Ishikawa (cell line): Measurements from ENCODE around the gene CBFA2T2.

Experiments used
- CEBPB ChIP-seq: IDR thresholded peaks from 2 replicates; pipeline ENCODE4 v1.6.1; 2012
- CREB1 ChIP-seq: IDR thresholded peaks from 2 replicates; pipeline ENCODE4 v1.6.1; 2012; ENCODE audit warnings: low read depth
- EGR1 ChIP-seq: IDR thresholded peaks from 2 replicates; pipeline ENCODE4 v1.6.1; 2012
- EP300 ChIP-seq: IDR thresholded peaks from 2 replicates; pipeline ENCODE4 v1.6.1; 2012; ENCODE audit warnings: borderline replicate concordance
- FOXM1 ChIP-seq: IDR thresholded peaks from 2 replicates; pipeline ENCODE4 v1.6.1; 2012; ENCODE audit warnings: low read depth, borderline replicate concordance
- NFIC ChIP-seq: IDR thresholded peaks from 2 replicates; pipeline ENCODE4 v1.6.1; 2012
- RAD21 ChIP-seq: IDR thresholded peaks from 2 replicates; pipeline ENCODE4 v1.6.1; 2012; ENCODE audit warnings: low read depth
- TAF1 ChIP-seq: IDR thresholded peaks from 2 replicates; pipeline ENCODE4 v1.6.1; 2012; ENCODE audit warnings: low read depth, mild to moderate bottlenecking
- TCF12 ChIP-seq: IDR thresholded peaks from 2 replicates; pipeline ENCODE4 v1.6.1; 2012; ENCODE audit warnings: low read depth
- TEAD4 ChIP-seq: IDR thresholded peaks from 2 replicates; pipeline ENCODE4 v1.6.1; 2012
- YY1 ChIP-seq: IDR thresholded peaks from 2 replicates; pipeline ENCODE4 v1.6.1; 2012; ENCODE audit warnings: low read depth
- ZBTB7A ChIP-seq: IDR thresholded peaks from 2 replicates; pipeline ENCODE4 v1.6.1; 2012; ENCODE audit warnings: low read depth
- TF ChIP-seq, protein P1 (sequence below): IDR thresholded peaks from 2 replicates; pipeline ENCODE4 v1.6.1; 2012; ENCODE audit warnings: low read depth, mild to moderate bottlenecking
- TF ChIP-seq, protein P2 (sequence below): IDR thresholded peaks from 2 replicates; pipeline ENCODE4 v1.6.1; 2012
- TF ChIP-seq, protein P3 (sequence below): IDR thresholded peaks from 2 replicates; pipeline ENCODE4 v1.6.1; 2012

Gene CBFA2T2

DNA sequence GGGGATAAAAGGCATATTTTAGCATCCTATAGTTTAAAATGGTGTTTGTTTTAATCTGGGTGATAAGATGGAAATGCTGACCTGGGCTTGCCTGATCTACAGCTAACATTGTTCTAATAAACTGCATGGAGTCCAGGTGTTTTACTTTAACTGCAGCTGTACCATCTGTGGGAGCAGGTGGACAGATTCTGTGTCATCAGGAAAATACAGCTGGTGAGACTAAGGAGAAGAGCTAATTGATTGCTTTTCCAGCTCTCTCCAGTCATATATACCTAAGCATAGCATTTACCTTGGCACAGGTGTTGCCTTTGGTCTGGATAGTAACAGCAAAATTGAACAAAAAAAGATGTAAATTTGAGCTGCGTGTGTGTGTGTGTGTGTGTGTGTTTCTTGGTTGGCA is 31.6 kb downstream of the CBFA2T2 start:
- TF ChIP-seq CEBPB, result no peak
- TF ChIP-seq EGR1, result no peak
- no peak for TF ChIP-seq ZBTB7A
- TF ChIP-seq, protein P1, sequence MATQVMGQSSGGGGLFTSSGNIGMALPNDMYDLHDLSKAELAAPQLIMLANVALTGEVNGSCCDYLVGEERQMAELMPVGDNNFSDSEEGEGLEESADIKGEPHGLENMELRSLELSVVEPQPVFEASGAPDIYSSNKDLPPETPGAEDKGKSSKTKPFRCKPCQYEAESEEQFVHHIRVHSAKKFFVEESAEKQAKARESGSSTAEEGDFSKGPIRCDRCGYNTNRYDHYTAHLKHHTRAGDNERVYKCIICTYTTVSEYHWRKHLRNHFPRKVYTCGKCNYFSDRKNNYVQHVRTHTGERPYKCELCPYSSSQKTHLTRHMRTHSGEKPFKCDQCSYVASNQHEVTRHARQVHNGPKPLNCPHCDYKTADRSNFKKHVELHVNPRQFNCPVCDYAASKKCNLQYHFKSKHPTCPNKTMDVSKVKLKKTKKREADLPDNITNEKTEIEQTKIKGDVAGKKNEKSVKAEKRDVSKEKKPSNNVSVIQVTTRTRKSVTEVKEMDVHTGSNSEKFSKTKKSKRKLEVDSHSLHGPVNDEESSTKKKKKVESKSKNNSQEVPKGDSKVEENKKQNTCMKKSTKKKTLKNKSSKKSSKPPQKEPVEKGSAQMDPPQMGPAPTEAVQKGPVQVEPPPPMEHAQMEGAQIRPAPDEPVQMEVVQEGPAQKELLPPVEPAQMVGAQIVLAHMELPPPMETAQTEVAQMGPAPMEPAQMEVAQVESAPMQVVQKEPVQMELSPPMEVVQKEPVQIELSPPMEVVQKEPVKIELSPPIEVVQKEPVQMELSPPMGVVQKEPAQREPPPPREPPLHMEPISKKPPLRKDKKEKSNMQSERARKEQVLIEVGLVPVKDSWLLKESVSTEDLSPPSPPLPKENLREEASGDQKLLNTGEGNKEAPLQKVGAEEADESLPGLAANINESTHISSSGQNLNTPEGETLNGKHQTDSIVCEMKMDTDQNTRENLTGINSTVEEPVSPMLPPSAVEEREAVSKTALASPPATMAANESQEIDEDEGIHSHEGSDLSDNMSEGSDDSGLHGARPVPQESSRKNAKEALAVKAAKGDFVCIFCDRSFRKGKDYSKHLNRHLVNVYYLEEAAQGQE, result no peak

DNA sequence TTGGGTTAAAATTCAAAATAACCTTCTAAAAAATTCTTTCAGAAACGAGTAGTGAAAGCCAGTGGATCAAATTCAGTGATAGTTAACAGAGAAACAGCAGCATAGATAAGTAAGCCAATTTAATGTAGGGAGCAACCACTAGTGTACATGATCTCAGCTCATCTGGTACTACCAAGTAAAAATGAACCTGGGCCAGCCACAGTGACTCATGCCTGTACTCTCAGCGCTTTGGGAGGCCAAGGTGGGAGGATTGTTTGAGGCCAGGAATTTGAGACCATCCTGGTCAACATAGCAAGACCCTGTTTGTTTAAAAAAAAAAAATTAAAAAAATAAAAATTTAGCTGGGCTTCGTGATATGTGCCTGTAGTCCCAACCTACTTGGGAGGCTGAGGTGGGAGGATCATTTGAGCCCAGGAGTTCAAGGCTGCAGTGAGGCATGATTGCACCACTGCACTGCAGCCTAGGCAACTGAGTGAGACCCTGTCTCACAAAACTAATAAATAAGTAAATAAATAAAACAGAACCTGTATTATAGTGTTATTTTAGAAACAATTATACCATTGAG is 32.4 kb downstream of the CBFA2T2 start:
- TF ChIP-seq, protein P2, sequence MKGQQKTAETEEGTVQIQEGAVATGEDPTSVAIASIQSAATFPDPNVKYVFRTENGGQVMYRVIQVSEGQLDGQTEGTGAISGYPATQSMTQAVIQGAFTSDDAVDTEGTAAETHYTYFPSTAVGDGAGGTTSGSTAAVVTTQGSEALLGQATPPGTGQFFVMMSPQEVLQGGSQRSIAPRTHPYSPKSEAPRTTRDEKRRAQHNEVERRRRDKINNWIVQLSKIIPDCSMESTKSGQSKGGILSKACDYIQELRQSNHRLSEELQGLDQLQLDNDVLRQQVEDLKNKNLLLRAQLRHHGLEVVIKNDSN, result no peak
- no peak for TF ChIP-seq YY1

DNA sequence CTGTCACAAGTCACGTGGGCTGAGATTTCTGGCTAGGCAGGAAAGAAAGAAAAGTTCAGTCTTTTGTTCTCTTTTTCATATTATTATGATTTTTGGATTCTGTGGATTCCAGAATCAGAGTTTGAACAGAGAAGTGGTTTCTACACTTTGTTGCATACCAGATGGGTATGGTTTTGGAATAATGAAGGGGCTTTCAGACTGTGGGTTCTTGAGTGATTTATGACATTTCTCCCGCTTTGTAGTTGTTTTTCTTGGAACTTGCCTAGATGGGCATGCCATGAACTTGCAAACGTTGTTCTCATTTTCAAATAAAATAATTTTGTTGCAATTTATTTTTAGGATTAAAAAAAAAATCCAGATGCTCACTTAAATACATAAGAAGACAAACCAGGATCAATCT is 34.4 kb downstream of the CBFA2T2 start:
- TF ChIP-seq, protein P2, result no peak
- TF ChIP-seq CREB1, result no peak
- TF ChIP-seq, protein P3, sequence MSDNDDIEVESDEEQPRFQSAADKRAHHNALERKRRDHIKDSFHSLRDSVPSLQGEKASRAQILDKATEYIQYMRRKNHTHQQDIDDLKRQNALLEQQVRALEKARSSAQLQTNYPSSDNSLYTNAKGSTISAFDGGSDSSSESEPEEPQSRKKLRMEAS, result no peak
- no peak for TF ChIP-seq RAD21
- TF ChIP-seq TEAD4, result no peak
- TF ChIP-seq TAF1, result no peak
- TF ChIP-seq, protein P1, result no peak
- no peak for TF ChIP-seq TCF12
- no peak for TF ChIP-seq NFIC
- TF ChIP-seq YY1, result no peak
- TF ChIP-seq FOXM1, result no peak
- TF ChIP-seq EP300, result no peak
- TF ChIP-seq CEBPB, result no peak
- TF ChIP-seq ZBTB7A, result no peak
- no peak for TF ChIP-seq EGR1

DNA sequence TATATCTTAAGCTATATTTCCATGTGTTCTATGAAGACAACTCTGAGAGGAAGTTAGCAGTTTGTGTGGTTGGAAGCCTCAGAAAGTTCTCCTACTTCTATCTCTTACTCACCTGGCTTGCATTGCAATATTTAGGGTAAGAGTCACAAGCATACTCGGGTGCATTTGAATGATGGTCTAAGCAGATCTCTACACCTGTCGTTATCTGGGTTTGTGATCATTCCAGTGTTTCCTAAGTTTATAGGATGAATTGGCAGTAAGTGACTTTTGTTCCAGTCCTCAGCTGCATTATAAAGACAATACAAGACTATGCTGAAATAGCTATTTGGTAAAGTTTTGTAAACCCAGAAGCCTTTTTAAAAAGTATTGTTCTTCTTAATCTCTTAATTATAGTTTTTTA is 36.9 kb downstream of the CBFA2T2 start:
- no peak for TF ChIP-seq CEBPB
- TF ChIP-seq CREB1, result no peak
- TF ChIP-seq TEAD4, result no peak
- TF ChIP-seq, protein P3, result no peak
- TF ChIP-seq, protein P2, result no peak
- TF ChIP-seq TAF1, result no peak
- TF ChIP-seq YY1, result no peak
- TF ChIP-seq FOXM1, result no peak

DNA sequence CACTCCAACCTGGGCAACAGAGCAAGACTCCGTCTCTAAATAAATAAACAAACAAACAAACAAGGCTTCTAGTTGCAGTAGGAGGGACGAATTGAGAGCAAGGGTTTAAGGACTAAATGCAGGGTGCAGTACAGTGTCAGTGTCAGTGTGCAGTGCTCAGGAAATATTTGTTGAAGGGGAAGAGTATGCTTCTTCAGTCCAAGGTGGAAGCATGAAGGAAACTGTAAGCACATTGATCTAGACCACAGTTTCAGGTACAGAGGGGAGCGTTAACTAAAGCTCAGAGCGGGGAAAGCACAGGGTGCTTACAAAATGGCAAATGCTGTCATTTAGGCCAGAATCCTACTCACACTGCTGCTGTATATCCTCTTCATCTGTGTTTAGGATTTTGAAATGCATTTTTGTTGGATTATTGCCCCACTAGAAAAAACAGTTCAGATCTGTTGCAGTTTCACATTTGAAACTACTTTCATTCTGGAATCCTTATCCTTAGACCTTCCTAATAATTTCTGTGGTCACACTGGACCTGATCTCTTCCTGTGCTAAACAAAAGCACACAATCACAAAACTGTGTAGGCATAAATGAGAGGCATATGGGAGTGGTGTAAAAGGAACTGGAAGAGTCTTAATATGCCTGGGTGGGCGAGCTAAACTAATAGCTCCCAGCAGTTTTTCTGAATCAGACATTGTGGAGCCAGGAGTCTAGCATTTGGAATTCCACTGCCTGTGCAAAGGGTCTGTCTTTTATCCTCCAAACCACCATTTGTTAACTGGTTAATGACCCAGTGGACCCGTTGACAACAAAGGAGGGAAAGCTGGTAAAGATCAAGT is 41.4 kb downstream of the CBFA2T2 start:
- TF ChIP-seq, protein P1, result no peak
- TF ChIP-seq ZBTB7A, result no peak
- TF ChIP-seq, protein P3, result no peak
- no peak for TF ChIP-seq CREB1
- TF ChIP-seq, protein P2, result no peak
- TF ChIP-seq YY1, result no peak
- no peak for TF ChIP-seq FOXM1
- TF ChIP-seq CEBPB, result no peak
- TF ChIP-seq NFIC, result no peak
- no peak for TF ChIP-seq TEAD4
- no peak for TF ChIP-seq TCF12
- TF ChIP-seq RAD21, result no peak
- no peak for TF ChIP-seq EGR1
- TF ChIP-seq TAF1, result no peak
- TF ChIP-seq EP300, result no peak
